Kidney glomerular epithelial cell (primary cell): ENCODE data around the gene ABCC11.

Experiments used
- DNase-seq: peaks from one replicate; lab custom pipeline; 2025; lab: John Stamatoyannopoulos, UW

Gene ABCC11

DNA sequence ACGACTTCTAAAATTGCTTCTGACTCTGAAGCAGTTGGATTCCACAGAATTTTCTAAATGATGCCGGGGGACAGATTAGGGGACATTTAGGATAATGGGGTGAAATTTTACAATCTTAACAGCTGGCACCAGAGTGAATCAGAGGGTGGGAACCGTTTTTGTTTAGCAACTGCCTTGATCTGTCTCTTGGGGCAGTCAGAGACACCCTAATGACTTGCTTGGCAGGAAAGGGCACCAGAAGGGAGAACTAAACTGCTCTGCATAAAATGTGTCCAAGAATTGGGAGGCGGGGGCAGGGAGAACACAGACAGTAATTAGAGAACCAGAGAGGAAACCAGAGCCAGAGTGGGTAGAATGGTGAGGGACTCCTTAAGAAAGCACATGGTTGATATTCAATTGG is 85.4 kb downstream of the ABCC11 start:
- no peak for DNase-seq

DNA sequence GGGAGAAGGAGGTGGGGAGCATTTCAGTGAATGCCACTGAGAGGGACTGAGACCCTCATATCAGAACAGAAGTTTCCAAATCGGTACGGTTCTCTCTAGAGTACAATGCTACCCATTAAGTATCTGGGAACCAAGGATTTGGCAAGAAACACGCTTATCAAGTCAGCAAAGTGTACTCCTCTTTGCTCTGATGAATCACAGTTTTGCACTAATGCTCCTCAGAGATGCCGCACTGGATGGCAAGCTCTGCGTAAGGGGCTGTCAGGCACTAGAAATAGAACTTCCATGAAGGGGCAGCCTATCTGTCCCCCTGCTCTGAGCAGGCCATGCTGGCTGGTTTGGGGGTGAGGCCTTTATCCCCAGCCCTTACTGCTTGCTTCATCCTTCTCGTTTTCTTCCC is 86.8 kb downstream of the ABCC11 start:
- no peak for DNase-seq

DNA sequence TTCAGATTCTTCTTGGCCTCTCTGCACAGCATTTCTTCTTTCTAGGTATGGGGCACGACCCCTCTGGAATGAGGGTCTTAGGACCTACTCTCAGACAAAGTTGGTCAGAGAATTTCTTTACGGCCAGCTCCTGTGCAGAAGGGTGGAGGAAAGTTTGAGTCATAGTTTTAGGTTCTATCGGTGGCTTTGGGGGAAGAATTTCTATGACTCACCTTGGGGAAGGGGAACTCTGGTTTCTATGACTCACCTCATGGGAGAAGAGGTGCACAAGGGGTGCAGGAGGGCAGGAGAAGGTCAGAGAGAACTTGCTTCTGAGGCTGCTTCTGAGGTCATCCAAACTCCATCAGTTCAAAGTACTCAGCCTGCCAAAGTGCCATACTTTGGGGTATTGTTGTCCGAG is 89.0 kb downstream of the ABCC11 start:
- peak; percentile 34 for DNase-seq

DNA sequence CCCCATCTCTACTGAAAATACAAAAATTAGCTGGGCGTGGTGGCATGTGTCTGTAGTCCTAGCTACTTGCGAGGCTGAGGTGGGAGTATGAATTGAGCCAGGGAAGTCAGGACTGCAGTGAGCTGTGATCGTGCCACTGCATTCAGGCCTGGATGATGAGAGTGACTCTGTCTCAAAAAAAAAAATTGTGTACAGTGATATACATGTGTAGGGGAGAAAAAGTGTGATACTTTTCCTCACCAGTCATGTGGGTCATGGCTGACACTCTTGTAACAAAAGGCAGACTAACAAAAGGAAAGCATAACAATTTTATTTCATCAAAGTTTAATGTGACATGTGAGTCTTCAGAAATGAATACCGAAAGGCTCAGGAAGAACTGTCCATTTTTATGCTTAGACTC is 89.5 kb downstream of the ABCC11 start:
- DNase-seq: no peak

DNA sequence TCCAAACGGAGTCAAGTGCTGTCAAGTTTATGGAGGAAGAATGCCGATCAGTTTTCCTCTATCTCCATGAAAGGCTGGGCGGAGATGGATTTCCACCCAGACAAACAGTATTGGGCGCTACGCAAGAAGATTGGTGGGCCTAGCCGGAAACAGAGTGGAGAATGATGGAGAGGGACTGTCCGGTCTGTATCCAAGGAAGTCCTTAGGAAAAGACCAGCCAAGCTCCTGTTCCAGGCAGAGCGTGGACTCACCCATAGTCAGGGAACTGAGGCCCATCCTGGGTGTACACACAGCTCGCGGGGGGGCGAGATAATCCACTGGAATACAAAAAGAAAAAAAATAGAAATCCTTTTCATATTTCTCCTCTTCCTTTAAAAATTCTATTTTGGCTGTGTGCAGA is 90.0 kb downstream of the ABCC11 start:
- no peak for DNase-seq

DNA sequence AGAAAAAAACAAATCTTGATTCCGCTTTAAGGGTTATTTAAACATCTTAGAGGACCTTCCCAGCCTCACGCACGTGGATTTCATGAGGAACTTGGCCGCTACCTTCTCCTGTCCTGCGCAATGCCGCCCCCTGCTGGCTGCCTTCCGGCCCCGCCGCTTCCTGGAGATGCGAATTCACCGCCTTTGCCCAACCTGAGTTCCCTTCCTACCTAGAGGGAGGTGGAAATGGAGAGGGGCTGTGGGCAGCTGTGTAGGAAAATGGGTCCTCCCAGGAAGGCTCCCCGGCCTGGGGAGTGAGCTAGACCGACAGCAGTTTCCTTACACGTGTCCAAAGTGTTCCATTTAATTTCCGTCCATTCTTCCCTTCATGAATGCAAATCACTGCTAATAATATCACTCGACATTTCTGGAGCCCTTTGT is 90.5 kb downstream of the ABCC11 start:
- peak; percentile 69 for DNase-seq

DNA sequence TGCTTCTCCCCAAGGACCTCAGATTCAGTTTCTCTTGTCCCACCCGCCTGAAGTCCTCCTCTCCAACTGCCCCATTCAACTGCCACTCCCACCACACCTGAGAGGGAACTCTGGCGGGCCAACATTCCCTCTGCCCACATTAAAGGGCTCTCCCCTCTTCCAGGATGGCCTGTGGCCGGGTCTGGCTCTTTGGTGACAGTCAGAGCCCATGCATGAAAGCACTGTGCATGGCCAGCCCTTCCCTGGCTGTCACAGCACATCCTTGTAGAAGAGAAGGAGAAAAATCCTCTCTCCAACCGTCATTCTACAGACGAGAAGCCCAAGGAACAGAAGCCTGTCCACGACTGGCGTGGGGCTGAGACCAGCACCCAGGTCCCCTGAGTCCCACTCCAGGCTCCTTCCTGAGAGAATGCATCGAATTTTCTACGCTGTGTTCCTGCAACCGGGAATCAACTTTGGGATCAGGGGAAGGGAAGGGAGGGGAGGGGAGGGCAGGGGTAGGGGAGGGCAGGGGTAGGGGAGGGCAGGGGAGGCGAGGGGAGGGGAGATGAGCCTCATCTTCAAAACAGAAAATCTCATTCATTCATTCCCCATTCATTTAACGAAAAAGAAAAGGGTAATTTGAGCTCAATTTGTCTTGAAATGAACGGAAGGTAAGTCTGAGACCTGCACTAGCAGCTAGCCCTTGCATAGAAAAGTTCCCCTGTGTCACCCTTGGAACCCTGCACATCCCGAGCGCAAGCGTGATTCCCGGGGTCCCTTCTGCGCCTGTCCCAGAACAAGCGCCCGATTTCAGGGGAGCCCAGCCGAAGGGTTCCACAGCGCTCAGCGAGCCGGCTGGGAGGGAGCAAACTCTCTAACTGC is 91.2 kb downstream of the ABCC11 start, which contains the start of gene ABCC12:
TSS of gene ABCC12 (minus strand) at position 68 of the 864 bp plus-strand sequence. CDS start 9,569 bp downstream, outside the sequence.
- no peak for DNase-seq

DNA sequence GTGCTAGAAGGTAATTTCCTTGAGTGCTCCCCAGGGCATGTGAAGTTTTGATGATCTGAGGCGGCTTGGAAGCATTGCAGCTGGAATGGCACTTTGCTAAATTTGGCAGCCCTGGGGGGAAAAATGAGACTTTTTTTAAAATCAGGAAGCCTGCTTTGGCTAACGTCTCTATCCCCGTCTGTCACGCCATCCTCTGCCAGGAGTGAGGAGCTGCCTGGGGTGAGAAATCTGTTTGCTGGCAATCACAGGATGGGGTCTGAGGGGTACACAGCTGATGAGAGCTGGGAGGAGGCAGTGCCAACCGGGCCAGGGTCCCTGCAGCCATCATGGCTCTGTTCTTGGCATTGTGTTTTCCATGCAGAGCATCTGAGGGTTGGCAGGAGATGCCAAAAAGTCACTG is 93.6 kb downstream of the ABCC11 start:
- DNase-seq: no peak

DNA sequence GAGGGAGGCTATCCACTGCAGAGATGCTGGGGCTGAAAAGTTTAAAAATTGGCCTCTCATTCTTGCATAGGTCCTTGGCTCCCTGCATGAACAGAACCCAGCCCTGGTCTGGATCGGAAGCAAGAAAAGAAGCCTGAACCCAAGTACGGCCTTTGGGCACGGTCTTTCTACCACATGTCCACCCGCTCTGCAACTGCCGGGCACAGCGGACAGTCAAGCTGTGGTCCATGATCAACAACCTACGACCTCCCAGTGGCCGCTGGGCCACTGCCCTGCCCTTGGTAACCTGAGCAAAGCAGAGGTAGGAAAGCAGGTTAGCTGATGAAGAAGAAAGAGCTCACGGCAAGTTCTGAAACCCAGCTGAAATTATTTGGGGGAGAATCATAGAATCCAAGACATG is 95.1 kb downstream of the ABCC11 start:
- no peak for DNase-seq

DNA sequence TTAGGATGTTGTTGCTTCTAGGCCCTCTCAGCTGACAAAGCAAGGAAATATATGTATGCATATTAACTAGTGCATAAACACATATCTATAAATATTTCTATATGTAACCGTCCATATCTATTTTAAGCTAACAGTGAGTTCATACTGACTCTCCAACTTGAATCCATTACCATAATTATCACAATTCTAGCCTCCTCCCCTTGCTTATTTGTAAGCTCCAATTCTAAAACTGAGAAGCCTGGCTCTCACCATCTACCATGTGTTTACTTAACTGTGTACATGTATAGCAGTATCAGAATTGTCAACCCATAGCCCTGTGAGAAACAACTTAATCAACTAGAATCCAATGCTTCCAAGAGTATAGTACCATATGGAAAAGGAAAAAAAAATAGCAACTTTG is 96.6 kb downstream of the ABCC11 start:
- no peak for DNase-seq

DNA sequence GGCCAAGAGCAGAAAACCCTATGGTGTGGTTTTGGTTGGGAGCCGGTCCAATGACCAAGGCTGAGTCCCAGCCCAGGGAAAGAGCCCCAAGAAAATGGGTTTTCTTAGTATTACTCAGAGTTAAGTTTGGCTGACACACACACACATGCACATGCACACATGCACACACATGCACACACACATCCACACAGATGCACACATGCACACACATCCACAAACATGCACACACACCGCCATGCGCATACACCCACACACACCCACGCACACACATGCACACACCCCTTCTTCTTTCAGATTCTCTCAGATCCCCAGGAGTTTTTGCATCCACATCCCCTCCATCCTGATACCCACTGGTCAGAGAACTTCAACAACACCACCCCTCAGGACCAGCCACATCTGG is 100.6 kb downstream of the ABCC11 start:
- DNase-seq: no peak

DNA sequence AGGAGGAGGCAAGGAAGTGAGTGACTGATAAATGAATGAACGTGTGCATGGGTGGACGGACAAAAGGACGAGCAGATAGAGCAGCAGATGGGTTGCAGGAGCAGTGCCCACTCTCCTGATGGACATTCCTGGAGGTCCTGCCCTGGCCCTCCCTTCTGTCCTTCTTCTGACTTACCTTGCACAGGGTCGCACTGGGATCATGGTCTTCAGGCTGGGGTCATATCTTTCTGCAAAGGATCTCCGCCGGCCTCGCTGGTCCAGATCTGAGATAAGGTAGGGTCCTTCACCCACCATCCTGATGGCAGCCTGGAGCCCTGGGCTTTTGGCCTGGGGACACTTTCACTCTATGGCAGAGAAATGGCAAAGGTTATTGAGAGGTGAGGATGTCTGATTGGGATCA is 101.2 kb downstream of the ABCC11 start:
- no peak for DNase-seq

DNA sequence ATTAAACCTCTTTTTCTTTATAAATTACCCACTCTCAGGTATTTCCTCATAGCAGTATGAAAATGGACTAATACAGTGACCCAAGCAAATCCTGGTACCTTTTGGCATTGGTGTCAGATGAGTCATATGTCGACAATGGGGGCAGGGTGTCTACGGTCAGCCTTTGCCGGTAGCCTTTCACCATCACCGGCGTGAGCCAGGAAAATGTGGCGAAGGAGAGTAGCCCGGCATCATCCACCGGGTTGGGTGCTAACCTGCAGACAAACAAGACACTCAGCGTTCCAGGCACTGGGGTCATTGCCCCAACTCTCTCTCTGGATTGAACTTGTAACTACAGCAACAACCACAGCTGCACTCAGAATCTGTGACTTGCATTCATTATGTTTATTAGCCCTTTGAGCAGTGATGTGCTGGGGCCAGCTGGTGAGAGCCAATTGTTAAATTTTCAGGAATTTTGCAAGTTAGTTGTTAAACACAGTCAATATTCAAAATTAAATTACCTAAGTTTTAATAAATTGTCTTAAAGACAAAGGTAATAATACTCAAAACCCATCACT is 103.4 kb downstream of the ABCC11 start:
- DNase-seq: no peak

DNA sequence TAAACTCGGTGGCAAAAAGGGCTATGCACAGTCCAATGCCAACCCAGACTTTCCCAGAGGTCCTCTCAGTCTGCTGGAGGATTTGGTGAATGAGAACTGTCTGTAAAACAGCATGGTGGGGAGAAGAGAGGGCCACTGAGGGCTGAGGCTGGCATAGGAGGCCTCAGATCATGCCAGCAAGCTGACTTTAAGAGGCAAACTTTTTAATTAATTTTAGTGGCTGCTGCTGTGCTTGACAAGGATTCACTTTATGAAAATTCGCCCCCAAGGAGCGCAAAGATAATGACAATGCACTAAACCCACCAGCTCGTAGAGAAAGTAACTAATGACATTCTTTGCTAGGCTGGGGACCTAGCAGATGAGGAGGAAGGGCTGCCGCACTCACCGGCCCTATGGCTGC is 106.5 kb downstream of the ABCC11 start:
- DNase-seq: no peak

DNA sequence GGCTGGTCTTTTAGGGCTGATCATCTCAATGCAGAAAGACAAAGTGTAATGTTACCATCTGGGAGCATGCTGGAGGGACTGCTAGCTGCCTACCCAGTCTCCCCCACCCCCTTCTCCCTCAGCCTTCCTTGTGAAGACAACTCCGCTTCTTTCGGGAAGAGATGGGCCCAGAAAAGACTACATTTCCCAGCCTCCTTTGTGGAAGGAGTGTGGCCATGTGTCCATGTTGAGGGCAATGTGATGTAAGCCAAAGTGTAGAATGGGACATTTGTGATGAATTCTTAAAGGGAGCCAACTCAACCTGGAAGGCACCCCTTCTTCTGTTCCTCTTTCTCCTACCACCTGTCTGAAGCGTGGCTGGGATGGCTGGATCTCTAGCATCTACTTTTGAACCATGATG is 107.8 kb downstream of the ABCC11 start:
- DNase-seq: no peak

DNA sequence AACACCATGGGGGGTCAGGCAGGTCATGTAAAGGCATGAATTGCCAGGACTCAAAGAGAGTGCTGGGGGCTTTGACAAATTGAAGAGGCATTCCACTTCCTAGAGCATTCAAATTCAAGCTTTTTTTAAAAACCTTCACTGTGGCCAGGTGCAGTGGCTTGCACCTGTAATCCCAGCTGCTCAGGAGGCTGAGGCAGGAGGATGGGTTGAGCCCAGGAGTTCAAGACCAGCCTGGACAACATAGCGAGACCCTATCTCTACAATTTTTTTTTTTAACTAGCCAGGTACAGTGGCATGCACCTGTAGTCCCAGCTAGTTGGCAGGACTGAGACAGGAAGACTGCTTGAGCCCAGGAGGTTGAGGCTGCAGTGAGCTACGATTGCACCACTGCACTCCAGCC is 108.8 kb downstream of the ABCC11 start:
- no peak for DNase-seq

DNA sequence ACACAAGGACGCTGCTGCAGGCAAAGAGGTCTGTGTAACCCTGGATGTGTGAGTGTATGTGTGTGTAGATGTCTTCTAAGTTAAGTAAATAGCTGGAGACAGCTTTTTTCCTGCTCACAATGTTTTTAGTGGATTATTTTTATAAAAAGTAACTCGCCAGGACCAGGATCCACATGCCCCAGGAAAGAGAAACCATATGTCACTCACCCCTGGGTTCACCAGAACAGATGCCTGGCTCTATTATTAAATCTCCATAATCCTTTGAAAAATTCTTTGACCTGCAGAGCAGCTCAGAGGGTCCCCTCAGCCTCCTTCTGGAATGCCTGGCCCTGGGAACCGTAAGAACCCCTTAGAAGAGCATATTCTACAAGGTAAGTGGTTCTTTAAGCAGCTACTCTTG is 109.5 kb downstream of the ABCC11 start:
- no peak for DNase-seq

DNA sequence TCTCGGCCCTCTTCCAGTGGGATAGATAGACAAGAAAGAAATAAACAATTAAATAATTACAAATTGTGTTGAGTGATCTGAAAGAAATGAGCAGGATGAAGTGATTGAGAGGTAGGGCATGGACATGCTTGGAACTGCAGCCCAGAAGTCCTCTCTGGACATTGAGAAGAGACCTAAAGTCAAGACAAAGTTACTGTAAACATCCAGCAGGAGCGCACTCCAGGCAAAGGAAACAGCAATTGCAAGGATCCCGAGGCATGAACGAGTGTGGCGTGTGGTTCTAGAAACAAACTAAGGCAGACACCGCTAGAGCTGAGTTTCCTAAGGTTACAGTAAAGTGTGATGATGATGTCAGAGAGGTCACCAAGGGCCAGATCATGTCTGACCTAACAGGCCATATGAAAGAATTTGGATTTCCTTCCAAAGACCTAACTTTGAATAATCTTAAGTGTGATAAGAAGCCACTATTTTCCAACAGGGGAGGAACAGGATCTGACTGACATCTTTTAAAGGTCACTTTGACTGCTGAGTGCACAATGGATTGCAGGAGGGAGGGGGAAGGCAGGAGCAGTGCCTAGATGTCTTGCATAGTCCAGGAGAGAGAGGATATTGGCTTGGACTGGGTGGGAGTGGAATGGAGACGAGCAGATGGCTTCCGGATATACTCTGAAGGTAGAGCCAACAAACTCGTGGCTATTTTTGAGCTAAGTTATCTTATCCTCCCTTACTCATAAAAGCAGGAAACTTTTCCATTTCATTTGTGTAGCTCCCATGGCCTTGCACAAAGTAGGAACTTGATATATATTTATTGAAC is 110.6 kb downstream of the ABCC11 start:
- no peak for DNase-seq

DNA sequence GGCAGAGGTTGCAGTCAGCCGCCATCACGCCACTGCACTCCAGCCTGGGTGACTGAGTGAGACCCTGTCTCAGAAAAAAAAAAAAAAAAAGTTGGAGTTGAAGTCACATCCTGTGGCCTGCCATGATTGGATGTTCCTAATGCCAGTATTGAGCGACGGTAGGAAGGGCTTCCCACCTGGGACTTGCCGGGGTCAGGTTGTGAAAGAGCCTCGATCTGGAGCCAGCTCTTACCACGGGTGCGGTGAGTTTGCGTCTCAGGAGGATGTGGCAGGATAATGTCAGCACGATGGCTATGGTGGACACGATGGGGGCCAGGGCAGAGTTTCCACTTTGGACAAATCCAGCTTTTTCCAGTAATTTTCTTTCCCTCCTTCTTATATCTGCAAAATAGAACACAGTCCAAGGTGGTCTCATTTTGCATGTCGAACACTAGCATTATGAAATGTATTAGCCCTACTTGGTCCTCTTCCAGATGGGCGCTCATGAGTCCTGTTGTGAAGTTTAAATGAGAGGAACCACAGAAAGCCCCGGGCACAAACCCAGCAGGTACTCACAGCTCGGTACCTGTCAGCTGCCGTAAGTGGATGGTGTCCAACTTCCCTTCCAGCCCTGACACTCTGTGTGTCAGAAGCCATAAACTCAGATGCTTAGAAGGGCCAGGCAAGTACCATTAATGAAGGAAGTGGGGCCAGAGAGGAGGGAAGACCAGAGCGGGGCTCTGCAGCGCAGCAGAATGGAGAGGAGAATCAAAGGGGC is 113.7 kb downstream of the ABCC11 start:
- DNase-seq: no peak

DNA sequence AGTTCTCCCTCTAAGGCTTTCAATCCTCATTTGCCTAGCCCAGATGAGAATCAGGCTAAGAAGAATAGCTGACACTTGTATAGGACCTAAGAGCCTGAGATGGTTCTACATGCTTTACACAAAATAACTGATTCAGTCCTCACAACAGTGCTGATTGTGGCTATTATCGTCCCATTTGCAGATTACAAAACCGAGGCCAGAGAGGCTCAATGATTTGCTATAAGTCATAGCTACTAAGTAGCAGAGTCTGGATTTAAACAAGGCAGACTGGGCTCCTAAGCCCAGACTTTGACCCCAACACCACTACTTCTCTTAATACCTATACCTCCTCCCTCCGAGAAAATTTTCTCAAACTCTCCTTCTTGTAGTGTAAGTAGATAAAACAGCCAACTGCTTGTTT is 114.6 kb downstream of the ABCC11 start:
- no peak for DNase-seq

DNA sequence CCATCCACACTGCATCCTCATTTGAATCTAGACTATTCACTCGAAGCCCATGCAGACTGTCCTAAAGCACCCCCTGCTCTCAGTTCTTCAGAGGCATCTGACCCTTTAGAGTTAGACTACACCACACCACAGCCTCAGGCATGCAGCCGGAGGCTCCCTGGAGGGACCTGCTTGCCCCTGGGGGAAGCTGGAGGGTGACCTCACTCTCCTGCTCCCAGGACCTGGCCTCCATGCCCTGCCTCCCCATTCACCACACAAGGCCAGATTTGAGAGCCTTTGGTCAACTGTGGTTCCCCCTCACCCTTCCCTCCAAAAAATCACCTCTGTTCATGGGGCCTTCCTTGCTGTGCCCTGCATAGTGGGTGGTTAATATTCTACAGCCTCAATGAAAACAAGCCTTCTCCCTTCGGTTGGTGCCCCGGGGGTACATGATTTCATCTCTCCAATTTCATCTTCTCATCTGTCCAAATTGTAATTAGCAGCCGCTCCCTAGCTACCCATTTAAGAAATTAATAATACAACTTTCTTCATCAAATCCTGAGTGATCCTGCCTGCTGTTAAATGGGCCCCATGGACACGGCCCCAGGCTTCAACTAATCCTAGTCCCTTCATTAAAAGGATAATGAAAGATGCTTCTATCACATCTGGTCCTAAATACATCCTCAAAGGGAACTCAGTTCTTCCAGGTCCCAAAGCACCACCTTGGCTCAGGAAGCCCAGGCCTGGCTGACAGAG is 116.0 kb downstream of the ABCC11 start:
- DNase-seq: no peak
